HG03064 (cell line): Measurements from ENCODE around the gene SLC30A2.
"Not testable (repeated sequence)": the region's sequence is repeated elsewhere in the genome, so short reads cannot be mapped to it uniquely, and the experiment has no call there.

Source experiments
- ATAC-seq: cut with Tn5 transposase; IDR thresholded peaks from one replicate; pipeline ENCODE4 v1.9.1; 2021; ENCODE audit warnings: low read depth; ENCODE audit not compliant: unreplicated experiment

Gene SLC30A2, protein sequence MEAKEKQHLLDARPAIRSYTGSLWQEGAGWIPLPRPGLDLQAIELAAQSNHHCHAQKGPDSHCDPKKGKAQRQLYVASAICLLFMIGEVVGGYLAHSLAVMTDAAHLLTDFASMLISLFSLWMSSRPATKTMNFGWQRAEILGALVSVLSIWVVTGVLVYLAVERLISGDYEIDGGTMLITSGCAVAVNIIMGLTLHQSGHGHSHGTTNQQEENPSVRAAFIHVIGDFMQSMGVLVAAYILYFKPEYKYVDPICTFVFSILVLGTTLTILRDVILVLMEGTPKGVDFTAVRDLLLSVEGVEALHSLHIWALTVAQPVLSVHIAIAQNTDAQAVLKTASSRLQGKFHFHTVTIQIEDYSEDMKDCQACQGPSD

DNA sequence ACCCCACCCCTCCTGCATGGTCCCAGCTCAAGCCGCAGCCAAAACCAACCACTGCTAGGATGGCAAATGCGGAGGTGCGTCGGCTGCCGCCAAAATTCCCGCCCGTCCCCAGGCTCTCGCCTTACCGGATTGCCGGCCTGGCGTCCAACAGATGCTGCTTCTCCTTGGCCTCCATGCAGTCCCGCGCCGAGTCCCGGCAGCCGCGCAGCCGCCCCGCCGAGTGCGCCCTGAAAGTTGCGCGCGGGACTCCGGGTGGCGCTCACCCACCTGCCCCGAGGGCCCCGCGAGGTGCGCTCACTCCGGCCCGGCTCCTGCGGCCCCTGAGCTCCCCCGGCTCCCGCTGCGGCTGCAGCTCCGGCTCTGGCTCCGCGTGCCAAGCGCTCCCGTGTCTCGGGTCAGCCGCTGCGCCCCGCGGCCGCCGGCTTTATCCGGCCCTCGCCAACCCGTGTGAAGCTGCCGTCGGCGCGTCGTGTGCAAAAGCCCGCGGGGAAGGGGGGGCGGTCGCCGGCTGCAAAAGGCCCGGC lies at the start of gene SLC30A2:
SLC30A2 (minus strand) TSS at position 397 of the 524 bp plus-strand sequence; CDS start at position 175, 222 bp downstream.
- no peak for ATAC-seq

DNA sequence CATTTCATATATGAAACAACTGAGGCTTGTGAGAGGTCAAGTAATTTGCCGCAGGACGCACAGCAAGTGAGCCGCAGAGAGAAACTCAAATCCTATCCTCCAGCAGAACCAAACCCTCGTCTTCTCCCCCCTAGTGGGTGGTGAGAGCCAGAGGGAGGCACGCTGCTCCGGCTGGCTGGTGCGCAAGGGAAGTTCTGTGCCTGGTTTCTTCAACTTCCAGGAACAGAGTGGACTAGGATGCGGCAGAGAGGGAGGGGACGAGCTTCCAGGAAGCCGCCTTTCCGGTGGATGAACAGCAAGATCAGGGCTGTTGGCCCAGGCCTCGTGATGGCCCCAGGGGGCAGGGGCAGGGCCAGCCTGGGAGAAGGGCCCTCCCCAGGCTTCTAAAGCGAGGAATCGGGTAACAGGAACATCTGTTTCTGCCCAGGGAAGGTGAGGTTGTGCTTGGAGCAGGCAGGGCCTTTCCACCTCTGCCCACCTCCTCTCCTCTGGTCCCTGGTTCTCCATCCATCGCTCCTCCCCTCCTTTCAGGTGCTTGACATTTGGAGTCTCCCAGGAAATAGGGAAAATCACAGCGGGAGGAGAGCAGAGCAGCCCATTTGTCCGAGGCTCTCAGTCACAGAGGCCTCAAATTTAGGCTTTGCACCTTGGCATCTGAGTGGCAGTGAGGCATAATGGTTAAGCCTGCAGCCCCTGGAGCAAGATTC lies 48.9 kb upstream of the SLC30A2 start:
- no peak for ATAC-seq

DNA sequence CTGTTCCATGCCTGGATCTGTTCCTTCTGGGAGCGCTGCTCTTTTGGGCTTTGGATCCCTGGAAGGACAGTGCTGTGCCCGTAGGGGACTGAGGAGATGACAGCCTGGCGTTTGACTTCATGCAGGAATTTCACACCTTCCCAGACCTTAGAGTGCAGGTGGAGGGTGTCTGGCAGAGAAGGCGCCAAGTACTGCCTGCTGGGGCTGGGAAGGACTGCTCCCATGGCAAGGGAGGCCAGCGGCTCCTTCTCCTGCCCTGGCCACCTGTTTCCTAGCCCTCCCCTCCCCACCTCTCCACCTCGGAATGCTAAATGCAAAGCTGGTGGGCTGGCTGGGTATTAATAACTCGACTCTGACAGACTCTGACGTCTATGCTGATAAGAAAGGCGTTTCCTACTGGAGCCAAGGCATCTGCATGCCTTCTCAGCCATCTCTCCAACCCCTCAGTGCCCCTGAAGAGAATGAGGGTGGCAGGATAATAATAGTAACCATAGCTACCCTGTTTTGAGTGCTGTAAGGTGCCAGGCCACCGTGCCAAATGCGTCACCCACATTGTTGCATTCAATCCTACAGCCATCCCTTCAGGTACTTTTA lies 48.3 kb upstream of the SLC30A2 start:
- no peak for ATAC-seq

DNA sequence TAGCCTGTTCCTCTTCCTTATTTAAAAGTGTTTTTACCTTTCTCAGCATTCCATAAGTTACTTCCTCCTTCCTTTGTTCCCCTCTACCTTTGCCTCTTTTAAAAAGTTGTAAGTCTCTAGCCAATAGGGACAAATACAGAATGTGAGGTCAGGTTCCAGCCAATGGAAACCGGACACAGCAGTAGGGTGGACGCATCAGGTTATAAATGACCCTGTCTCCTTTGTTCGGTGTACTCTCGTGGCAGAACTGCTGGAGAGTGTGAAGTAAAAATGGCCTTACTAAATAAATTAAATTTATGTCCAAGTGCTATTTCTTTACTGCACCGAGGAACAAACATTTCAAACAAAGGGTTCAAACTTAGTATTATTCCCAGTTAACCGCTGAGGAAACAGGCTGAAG lies 47.7 kb upstream of the SLC30A2 start:
- ATAC-seq: not testable (repeated sequence)

DNA sequence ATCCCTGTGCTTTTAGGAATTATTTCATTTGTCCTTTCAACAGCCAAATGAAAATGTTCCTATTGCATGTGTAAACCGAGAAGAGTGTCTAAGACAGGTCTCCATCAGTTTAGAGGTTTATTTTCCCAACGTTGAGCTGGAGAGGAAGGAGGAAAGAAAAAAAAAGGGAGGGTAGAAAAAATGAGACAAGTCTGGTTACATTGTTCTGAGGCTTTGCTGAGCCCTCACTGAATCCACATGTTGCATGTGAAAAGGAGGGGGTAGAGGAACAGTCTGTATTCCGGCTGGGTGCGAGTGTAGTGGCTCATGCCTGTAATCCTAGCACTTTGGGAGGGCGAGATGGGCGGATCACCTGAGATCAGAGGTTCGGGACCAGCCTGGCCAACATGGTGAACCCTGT lies 46.5 kb upstream of the SLC30A2 start:
- ATAC-seq: no peak

DNA sequence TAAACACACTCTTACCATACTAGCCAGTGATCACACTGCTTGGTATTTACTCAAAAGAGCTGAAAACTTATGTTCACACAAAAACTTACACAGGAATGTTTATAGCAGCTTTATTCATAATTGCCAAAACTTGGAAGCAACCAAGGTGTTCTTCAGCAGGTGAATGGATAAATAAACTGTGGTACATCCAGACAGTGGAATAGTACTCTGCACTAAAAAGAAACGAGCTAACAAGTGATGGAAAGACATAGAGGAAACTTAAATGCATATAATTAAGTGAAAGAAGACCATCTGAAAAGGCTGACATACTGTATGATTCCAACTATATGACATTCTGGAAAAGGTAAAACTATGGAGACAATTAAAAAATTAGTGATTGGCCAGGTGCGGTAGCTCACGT lies 45.0 kb upstream of the SLC30A2 start:
- ATAC-seq: no peak

DNA sequence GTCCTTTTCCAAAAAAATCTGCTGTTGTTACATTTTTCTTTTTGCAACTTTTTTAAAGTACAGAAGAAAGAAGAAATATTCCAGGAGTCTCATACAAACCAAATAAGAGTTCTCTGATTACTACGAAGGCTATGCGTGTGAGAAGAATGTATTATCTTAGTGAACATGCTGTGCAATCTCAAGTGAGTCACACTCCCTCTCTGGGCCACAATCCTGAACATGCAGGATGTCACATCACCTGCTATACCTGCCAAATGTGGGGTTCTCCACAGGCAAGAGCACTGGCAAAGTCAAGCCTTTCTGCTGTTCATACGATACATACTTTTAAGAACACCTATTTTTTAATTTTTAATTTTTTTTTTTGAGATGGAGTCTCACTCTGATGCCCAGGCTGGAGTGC lies 43.2 kb upstream of the SLC30A2 start:
- ATAC-seq: no peak

DNA sequence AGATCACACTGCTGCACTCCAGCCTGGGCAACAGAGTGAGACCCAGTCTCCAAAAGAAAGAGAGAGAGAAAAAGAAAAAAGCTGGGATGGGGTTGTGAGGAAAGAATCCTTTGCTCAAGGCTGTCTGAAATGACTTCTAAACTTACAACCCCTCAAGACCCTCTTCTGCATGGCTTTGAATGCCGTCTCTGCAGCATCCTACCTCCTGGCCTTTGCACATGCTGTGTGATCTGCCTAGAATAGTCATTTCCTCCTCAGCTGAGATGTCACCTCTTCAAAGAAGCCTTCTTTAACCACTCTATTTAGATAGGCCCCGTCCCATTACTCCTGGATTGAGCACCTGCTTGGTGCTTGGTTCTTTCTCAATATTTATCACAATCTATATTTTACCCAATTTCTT lies 38.9 kb upstream of the SLC30A2 start:
- ATAC-seq: no peak

DNA sequence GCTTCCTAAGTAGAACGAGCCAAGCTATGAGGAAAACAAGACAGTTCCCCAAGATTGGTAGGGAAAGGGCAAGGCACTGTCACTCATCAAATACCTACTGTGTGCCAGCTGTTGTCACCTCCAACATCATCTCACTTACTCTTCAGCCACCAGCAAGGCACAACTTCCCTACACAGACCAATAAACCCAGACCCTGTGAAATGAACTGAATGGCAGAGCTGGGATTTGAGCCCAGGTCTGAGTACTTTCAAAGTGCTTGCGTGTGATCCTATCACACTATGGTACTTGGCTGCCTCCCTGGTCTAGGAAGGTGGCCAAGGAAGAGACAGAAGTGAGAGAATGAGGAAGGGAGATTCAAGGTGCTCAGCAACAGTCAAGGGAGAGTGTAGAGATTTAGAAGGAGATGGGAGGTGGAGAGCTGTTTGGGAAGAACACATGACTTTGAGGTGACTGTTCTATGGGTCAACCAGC lies 38.2 kb upstream of the SLC30A2 start:
- ATAC-seq: no peak

DNA sequence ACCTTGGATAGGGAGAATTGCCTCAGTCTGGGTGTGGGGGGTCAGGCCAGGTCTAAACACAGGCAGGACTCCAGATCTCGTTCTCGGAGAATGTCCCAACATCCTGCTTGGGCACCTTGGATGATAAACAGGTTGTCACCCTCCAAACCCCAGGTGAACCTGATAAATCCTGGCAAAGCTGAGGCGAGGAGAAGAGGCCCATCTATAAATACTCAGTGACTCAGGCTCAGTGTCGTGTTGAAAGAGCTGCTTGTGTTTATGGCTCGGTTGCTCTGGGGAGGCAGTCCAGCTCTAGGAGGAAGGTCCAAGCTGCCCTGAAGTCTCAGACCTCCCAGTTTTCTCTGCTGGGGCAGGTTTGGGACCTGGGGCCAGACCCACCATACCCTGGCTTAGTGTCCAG lies 37.3 kb upstream of the SLC30A2 start:
- no peak for ATAC-seq

DNA sequence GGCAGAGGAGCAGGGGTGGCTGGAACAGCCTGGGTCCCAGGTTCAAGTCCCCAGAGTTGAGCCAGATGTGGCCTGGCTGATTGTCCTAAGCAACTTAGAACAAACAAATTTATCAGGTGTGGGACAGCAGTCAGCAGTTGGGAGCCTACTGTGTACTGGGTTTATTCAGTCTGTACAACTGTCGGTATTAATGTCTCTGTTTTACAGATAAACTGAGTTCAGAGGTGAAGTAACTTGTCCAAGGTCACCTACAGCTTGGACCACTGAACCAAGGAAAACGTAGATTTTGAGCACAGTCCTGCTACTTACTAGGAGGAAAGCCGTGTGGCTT lies 36.1 kb upstream of the SLC30A2 start:
- no peak for ATAC-seq

DNA sequence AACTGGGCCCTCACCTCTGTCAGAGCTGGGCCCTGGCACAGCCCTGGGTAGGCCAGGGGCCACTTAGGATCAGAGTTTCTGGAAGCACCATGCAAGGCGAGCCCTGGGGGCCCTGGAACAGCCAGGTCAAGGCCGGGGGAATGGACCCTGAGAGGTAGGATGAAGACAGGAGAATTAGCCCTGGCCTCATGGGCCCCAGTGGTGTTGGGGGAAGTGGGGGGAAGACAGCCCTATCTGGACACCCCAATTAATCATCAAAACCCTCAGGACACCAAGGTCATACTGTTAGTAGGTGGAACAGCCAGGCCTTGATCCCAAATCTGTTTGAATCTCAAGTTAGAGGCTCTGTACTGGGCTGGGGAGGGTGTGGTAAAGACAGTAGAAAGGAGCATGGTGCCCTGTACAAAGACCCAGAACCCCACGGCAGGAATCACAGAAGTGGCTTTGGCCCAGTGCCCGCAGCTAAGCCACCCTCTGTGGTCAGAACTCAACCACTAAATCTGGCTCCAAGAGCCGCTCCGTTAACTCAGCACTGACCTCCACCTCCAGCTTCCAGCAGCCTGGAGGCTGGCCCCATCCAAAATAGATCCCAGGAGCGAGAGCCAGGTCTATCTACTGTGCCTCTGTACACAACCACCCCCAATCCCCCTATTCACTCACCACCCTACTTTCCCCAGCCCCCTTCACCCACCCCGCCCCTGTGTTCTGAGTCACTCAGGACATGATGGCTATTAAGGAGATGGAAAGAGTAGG lies 35.5 kb upstream of the SLC30A2 start:
- no peak for ATAC-seq

DNA sequence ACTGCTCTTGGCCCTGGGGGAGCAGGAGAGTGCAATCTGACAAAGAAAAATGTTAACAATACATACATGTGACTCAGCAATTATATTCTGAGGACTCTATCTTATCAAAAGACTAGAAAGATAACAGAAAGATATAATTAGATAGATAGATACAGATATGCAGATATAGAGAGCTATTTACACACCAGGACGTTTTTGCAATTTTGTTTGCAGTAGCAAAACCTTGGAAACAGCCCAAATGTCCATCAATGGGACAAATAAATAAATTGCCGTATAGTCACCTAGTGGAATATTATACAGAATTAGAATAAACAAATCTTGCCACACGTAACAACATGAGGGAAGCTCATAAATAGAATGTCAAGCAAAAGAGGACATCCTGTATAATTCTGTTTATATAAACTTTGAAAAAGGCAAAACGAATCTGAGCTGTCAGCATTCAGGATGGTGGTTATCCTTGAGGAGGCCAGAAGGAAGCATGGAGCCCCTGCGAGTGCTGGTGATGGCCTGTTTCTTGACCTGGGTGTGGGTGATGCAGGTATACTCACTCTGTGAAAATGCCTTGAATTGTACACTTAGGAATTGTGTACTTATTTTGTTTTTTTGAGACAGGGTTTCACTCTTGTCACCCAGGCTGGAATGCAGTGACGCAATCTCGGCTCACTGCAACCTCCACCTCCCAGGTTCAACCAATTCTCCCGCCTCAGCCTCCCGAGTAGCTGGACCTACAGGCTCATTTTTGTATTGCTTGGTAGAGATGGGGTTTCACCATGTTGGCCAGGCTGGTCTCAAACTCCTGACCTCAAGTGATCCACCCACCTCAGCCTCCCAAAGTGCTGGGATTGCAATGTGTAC lies 34.3 kb upstream of the SLC30A2 start:
- no peak for ATAC-seq

DNA sequence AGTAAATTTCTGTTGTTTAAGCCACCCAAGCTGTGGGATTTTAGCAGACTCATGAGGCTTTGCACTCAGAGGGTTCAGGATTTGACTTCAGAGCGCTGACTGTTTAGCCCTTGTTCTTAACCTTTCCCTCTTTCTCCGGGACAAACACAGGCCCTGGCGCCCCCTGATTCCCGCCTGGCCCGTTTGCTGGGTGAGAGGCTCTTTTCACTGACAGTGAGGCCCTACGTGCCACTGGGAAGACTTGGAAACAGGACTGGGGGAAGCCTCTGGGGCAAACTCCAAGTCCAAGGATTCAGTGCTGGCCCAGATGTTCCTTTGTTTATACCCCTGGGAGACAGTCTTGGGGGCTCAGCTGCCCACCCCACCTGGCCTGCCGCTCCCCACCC lies 33.3 kb upstream of the SLC30A2 start:
- no peak for ATAC-seq

DNA sequence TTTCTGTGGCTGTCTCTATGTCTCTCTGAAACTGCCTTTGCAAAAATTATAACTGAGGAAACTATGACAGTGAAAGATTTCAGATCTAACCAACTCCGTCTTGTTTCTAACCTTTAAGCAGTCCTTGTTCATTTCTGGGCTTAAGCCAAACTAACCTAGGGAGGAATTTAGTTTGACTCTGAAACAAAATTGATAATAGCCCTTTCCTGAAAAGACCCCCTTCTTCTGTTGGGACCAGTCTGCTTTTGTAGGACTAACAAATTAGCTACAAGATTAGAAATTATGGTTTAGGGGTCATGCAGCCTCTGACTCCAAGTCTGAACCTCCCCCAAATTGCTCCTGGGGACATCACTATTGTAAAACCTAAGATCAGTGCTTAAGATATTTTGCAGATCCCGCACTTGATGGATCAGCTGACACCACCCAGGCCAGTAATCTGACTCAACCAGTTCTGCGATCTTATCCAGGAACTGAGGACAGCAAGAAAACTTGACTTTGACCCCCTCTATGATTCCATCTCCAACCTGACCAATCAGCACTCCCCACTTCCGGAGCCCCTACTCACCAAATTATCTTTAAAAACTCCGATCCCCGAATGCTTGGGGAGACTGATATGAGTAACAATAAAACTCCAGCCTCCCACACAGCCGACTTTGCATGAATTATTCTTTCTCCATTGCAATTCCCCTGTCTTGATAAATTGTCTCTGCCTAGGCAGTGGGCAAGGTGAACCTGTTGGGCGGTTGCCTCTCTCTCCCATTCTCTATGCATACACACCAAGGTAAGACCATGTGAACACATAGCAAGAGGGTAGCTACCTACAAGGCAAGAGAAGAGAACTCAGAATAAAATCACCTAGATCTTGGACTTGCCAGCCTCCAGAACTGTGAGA lies 32.6 kb upstream of the SLC30A2 start:
- no peak for ATAC-seq

DNA sequence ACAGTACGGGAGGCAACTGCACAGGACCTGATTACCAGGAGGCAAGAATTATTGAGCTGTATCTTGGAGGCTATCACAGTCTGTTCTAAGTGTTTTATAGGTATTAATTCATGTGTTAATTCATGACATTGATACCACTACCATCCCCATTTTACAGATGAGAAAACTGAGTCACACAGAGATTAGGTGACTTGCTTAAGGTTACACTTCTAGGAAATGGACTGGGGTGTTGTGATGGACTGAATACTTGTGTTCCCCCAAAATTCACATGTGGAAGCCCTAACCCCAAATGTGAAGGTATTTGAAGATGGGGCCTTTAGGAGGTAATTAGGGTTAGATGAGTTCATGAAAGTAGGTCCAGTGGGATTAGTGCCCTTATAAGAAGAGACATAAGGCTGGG lies 31.6 kb upstream of the SLC30A2 start:
- ATAC-seq: no peak

DNA sequence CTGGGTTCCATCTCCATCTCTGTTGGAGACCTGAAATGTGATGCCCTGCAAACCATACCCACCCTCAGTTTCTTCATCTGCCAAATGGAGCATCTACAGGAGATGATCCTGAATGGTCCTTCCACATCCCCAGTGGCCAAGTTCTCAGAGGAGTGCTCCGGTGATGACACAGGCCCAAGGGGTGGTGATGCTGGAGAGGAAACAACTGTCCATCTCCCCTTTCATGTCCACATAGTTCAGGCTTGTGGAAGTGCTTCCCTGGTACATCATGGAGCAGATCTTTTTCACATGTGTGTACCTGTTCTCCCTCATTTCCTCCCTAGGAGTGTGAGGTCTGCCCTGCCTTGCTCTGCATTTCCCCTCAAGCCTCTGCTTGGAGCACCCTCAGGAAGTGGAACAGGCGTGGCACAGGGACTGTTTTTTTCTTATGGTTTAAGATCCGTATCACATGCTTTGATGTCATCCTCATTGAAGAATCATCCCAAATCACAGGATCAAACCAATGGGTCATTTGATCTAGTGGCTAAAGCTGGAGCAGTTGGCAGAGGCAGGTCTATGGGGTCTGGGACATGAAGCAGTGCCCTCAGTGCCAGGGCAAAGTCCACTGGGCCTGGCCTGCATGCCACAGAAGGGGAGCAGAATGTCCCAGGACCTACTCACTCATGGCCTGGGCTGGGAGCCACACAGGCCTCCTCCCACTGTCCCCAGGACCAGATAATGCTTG lies 29.7 kb upstream of the SLC30A2 start:
- ATAC-seq: no peak

DNA sequence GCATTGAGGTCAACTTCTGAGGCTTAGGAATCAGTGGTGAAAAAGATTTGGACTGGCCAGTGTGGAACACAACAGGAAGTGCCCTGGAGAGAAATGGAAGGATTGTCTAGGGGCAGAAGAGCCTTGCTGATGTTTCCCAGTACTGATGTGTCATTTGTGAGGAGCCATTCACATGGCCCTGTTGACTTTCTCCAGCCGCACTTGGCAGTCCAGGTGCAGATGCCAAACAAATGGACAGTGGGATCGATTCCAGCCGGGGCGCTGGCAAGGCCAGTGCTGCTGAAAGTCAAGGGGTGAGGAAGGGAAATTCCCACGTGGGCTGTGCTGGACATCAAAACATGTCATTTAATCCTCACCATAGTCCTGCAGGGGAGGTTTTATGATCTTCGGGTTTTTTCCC lies 26.4 kb upstream of the SLC30A2 start:
- no peak for ATAC-seq
